ENCODE data around the gene LRRFIP1.
"Not testable (repeated sequence)": the region's sequence is repeated elsewhere in the genome, so short reads cannot be mapped to it uniquely, and the experiment has no call there.

- not testable (repeated sequence) for TF ChIP-seq CTCF, EP300 (IDR thresholded peaks at IDR 0.05)
Observed at GRCh38 chr2:237606522-237606921, 20.9 kb upstream of the LRRFIP1 start.
